Uterus (tissue), 4 donors: Measurements from ENCODE around the gene GON4L. TPM values are rescaled to one million over a fixed set of nuclear protein-coding genes. Genes with fewer than 3 reads are reported as not detected.
A peak's percentile ranks its signal among the peaks of the same experiment; 100 is the strongest.
"Not testable (repeated sequence)": the region's sequence is repeated elsewhere in the genome, so short reads cannot be mapped to it uniquely, and the experiment has no call there.

Experiments
- DNase-seq, 2 donors: peaks; one replicate each; pipeline ENCODE4 v3.0.0-alpha.2; 2019 to 2020
- H3K27ac ChIP-seq, 2 donors: fragments of 200-600 bp; sonication (generic); 1 replicate in 1 of 2; 2 replicates in 1 of 2; pipeline ENCODE4 v1.5.1; 2016 to 2018
- H3K27me3 ChIP-seq, 2 donors: fragments of 200-600 bp; sonication (generic); one replicate each; pipeline ENCODE4 v1.5.1; 2018 to 2019; ENCODE audit warnings: control low read depth in 1 of 2
- H3K36me3 ChIP-seq, 2 donors: fragments of 200-600 bp; sonication (generic); one replicate each; pipeline ENCODE4 v1.5.1; 2019; ENCODE audit warnings: control low read depth in 1 of 2
- H3K4me1 ChIP-seq, 2 donors: fragments of 200-600 bp; sonication (generic); one replicate each; pipeline ENCODE4 v1.5.1; 2018 to 2019; ENCODE audit warnings: control low read depth in 1 of 2
- H3K4me3 ChIP-seq, 2 donors: fragments of 200-600 bp; sonication (generic); 1 replicate in 1 of 2; 2 replicates in 1 of 2; pipeline ENCODE4 v1.5.1; 2018 to 2019; ENCODE audit warnings: mild to moderate bottlenecking in 1 of 2
- H3K9me3 ChIP-seq, 2 donors: fragments of 200-600 bp; sonication (generic); one replicate each; pipeline ENCODE4 v1.5.1; 2019; ENCODE audit warnings: control low read depth in 1 of 2
- POLR2A ChIP-seq, 2 donors: fragments of 450-650 bp; IDR thresholded peaks; one replicate each; pipeline ENCODE4 v1.6.1; 2016; ENCODE audit warnings: antibody characterized with exemption in 2 of 2, mild to moderate bottlenecking in 1 of 2, moderate library complexity in 1 of 2
- intact Hi-C: fragments of 100-400 bp; cut with DNase I; formaldehyde crosslinking; loops from one replicate; pipeline ENCODE4 v1.15.1; 2023; ENCODE audit warnings: low total_unique reads
- total RNA-seq, 4 donors: library from RNA; depleted of rRNA in 3 of 4; stranded (reverse); fragments of >200 nt in 3 of 4; gene quantifications; one replicate each; pipeline versions ENCODE4 v1.1.0 to v1.2.4, GENCODE V29; 2014 to 2023
- TF ChIP-seq, protein P1 (sequence below), 4 experiments: fragments of 200-600 bp in 2 of 4; fragments of 450-650 bp in 2 of 4; sonication (generic) in 2 of 4; IDR thresholded peaks; one replicate each; pipeline ENCODE4 v1.5.1; 2016 to 2019; ENCODE audit warnings: antibody characterized with exemption in 4 of 4, mild to moderate bottlenecking in 2 of 4, moderate library complexity in 1 of 4
- donor health status: DM: yes; HTN: yes; CAD: no.

Gene GON4L
- total RNA-seq, 4 donors from 2014 or later = 49.7 to 93.8 (median 51.9) TPM

DNA sequence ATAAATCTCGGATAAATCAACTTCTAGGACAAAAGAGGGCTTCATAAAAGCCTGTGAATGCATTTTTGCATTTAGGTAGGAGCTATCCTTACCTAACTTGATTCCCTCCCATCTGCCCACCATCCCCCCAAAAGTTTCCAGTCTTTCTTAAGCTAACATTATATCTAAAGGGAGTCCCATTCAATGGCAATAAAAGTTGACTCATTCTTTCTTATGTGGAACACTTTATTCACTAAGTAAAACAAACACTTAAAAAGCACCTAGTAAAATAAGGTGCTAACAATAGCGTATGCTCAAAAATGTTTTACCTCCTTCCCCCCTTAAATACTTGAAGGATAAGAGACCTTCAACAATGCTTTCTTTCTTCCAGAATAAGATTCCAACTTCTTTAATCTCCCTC lies 83.8 kb downstream of the GON4L start:
- TF ChIP-seq, protein P1, sequence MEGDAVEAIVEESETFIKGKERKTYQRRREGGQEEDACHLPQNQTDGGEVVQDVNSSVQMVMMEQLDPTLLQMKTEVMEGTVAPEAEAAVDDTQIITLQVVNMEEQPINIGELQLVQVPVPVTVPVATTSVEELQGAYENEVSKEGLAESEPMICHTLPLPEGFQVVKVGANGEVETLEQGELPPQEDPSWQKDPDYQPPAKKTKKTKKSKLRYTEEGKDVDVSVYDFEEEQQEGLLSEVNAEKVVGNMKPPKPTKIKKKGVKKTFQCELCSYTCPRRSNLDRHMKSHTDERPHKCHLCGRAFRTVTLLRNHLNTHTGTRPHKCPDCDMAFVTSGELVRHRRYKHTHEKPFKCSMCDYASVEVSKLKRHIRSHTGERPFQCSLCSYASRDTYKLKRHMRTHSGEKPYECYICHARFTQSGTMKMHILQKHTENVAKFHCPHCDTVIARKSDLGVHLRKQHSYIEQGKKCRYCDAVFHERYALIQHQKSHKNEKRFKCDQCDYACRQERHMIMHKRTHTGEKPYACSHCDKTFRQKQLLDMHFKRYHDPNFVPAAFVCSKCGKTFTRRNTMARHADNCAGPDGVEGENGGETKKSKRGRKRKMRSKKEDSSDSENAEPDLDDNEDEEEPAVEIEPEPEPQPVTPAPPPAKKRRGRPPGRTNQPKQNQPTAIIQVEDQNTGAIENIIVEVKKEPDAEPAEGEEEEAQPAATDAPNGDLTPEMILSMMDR (IDR thresholded peaks at IDR 0.05) = no peak
- no peak for TF ChIP-seq POLR2A (IDR thresholded peaks at IDR 0.05)
- no peak overlapping the region for H3K27ac ChIP-seq
- DNase-seq = no peak
- no peak overlapping the region for H3K4me3 ChIP-seq
- intact Hi-C loops = no loop called here
- no peaks in the 10 kb centered on the region for H3K27me3 ChIP-seq
- no peaks in the 10 kb centered on the region for H3K9me3 ChIP-seq
- no peaks in the 10 kb centered on the region for H3K36me3 ChIP-seq
- no peaks in the 10 kb centered on the region for H3K4me1 ChIP-seq

DNA sequence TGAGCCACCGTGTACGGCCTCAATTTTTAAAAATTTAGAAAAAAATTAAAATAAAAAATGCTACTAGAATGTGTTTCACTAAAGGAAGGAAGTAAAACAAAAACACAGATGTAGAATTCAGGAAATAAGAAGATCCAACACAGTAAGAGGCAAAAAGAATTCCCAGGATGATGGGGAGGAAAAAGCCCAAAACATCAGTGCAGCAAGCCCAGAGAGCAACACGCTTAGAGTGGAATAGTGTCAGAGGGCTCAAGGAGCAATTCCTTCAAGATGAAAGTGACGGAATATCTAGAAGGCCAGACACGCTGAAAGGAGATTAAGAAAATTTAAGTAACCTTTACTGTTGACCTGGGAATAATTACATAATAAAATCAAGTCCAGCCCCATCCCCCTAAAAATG lies 87.8 kb downstream of the GON4L start:
- Histone ChIP-seq H3K9me3 (no peaks in the 10 kb centered on the region), H3K36me3 (no peaks in the 10 kb centered on the region), H3K27ac (no peak overlapping the region), H3K27me3 (no peaks in the 10 kb centered on the region), H3K4me1 (no peaks in the 10 kb centered on the region), H3K4me3 (no peak overlapping the region)
- no peak for DNase-seq
- TF ChIP-seq POLR2A (IDR thresholded peaks at IDR 0.05) = no peak
- TF ChIP-seq, protein P1 (IDR thresholded peaks at IDR 0.05) = no peak
- intact Hi-C loops = no loop called here

DNA sequence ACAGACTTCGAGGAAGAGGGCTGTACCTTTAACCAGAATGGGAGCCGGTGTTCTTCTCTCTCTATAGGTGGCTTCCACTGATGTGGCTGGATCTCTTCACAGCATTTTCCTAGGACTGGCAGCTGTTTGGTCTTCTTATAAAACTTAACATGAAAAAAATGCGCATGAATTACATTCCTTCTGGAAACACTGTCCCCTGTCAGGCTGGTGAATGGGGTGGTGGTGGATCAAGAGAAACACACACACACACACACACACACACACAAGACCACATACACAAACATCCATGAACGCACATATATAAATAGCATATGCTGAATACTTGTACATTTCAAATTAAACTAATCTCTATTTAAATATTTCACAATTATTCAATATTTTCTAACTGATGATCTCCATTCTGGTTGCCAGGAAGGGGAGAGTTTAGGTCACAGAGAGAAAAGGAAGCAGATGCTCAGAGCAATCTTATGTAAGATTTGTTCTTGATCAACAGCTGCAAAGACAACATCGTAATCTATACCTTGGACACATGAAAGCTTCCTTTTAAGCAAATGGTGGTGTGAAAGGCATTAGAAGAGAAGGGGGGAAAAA lies 89.5 kb downstream of the GON4L start:
- H3K36me3 ChIP-seq, DNase-seq, H3K4me1 ChIP-seq, H3K27me3 ChIP-seq, H3K9me3 ChIP-seq, H3K4me3 ChIP-seq, H3K27ac ChIP-seq, intact Hi-C loops: not testable (repeated sequence)

DNA sequence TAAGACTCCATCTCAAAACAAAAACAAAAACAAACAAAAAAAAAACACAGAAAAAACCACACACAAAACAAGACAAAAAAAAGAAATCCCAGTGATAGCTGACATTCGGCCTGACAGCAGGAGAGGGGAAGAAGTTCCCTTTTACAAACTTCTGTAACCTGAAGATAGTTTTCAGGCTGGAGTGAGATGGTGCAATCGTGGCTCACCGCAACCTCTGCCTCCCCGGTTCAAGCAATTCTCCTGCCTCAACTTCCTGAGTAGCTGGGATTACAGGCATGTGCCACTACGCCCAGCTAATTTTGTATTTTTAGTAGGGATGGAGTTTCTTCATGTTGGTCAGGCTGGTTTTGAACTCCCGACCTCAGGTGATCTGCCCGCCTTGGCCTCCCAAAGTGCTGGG lies 93.0 kb downstream of the GON4L start:
- H3K4me3 ChIP-seq, DNase-seq, H3K36me3 ChIP-seq, intact Hi-C loops, H3K27ac ChIP-seq, H3K9me3 ChIP-seq, H3K27me3 ChIP-seq, H3K4me1 ChIP-seq: not testable (repeated sequence)

DNA sequence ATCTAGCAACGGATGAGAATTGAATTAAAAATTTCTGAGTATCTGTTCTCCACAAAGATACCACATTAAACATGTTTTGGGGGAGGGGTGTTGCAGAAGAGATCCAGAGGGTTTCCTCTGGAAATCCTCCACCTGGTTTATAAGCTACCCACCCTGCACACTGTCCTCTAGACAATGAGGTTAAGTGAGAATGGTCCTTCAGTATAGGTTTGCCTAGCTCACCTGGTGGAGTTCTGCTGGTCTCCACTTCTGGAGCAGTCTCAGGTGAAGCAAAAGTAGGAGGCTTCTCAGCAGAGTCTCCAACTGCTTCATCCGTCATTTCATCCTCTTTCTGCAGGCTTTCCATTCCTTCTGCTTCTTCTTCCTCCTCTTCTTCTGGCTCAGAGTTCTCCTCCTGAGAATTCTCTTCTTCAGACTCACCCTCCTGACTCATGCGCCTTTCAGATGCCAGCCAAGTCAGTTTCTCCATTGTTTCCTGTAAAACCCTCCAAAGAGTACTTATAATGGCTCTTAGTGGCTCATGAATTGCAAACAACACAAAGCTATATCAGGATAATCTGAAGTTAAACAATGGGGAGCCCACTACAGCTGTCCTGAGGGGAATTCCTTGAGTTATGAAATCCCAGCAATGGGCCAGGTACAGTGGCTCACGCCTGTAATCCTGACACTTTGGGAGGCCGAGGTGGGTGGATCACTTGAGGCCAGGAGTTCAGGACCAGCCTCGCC lies 93.8 kb downstream of the GON4L start:
- H3K27me3 ChIP-seq, H3K9me3 ChIP-seq, intact Hi-C loops, H3K27ac ChIP-seq, H3K36me3 ChIP-seq, H3K4me1 ChIP-seq, H3K4me3 ChIP-seq: not testable (repeated sequence)
- DNase-seq = peak; percentile 39 to 58

DNA sequence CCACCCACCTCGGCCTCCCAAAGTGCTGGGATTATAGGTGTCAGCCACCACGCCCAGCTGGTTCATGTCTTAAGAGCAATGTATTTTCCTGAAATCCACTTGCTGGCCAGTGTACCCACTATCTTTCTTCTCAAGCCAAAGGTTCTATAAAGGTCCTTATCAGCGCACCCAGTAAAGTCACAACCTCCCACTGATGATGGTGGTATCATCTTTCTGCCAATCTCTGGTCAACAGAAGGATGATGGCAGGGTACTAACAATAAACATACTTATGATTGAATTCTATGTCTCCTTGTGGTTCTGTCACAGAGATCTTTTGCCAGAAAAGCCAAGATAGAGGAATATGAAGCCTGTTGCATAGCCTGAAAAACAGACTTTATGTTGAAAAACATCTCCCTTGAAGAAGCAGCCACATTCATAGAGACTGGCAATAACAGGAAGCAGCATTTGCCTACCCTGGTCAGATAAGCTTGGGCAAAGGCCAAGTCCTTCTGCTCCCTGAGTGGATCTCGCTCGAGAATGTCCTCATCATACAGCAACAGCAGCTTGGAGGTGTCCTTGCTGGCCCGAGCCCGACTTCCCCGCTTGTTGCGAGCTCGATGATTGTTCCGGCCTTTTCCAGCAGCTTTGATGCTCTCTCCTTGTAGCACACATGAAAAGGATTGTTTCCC lies 95.1 kb downstream of the GON4L start:
- intact Hi-C loops = no loop called here
- TF ChIP-seq, protein P1 (IDR thresholded peaks at IDR 0.05) = no peak
- no peak for TF ChIP-seq POLR2A (IDR thresholded peaks at IDR 0.05)
- no peaks in the 10 kb centered on the region for H3K27me3 ChIP-seq
- H3K4me3 ChIP-seq = no peak overlapping the region
- H3K9me3 ChIP-seq = no peaks in the 10 kb centered on the region
- H3K27ac ChIP-seq = no peak overlapping the region
- H3K4me1 ChIP-seq = no peaks in the 10 kb centered on the region
- no peaks in the 10 kb centered on the region for H3K36me3 ChIP-seq
- DNase-seq = no peak
